Heart left ventricle (tissue), 13 donors: ENCODE data around the gene PCBP4.

Experiments
- POLR2A ChIP-seq, 2 donors: fragments of 450-650 bp; IDR thresholded peaks; one replicate each; pipeline ENCODE4 v1.6.1; 2017; ENCODE audit warnings: antibody characterized with exemption in 2 of 2, mild to moderate bottlenecking in 2 of 2, moderate library complexity in 2 of 2
- TF ChIP-seq, protein P1 (sequence below), 12 donors: fragments of 200-600 bp; sonication (generic) in 4 of 12; IDR thresholded peaks; one replicate each; pipeline versions ENCODE4 v1.5.0 to v1.8.0; 2018 to 2022; ENCODE audit warnings: antibody characterized with exemption in 12 of 12, mild to moderate bottlenecking in 5 of 12
- donor health status: ischemic (EF 13 %, LVEDD 7.1; RV severe dilation, severe dysfunction).
- donor health status: DM: no; HTN: yes; CAD: no.
- donor health status: DM: no; HTN: no; CAD: no.
- donor health status: ischemic (EF 25% LVEDD 6.9; RV normal size, moderate dysfunction).
- donor health status: ischemic (EF 25% LVEDD 5.7; RV mildly dilated, moderate dysfunction).
- donor health status: ischemic (EF 35%, LVEDD 5.7; RV mildly dilated, moderate dysfunction).
- donor health status: nonischemic (EF 11% LVEDD 7.7; RV severe dilation, severe dysfunction).
- donor health status: DM: yes; HTN: yes; CAD: no.
- donor health status: PGD.
- donor health status: ischemic (EF 29% LVEDD 5.4; RV normal size, mild dysfunction).
- donor health status: nonischemic (EF 23%, LVEDD 6.1; RV moderate dilation, normal function).

DNA sequence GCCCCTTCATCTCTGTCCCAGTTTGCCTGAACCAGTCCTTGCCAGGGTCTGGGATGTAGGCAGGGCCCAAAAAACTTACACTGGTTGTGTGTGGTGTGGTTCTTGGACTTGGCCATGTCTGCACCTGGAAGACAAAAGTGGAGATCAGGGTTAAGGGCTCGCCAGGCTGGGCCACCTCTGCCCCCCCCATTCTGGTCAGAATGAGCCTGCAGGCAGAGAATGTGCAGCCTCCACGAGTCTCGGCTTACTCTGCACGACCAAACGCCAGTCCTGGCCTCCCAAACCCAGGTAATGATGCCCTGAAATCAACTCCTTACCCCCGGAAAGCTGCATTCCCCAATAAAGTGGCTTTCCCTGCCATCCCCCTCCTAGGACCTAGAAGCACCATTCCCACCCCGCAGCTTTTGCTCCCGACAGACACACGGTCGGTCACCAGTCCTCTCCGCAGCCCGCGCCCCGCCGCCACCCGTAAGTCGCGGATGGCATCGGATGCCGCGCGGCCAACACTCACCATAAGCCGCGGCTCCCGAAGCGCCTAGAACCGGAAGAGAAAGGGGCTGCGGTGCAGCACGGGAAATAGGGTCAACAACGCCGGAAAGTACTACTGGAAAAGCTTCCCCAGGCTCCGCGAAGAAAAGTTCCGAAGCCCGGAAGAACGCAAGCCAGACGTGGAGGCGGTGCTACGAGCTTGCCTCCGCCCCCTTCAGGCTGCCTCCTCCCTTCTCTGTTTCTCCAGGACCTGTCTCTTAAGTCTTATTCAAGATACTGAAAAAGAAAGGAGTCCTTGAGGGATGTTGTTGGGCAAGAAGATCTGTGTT, 28.3 kb upstream of the PCBP4 start, which contains the start of gene RPL29:
- TF ChIP-seq, protein P1, sequence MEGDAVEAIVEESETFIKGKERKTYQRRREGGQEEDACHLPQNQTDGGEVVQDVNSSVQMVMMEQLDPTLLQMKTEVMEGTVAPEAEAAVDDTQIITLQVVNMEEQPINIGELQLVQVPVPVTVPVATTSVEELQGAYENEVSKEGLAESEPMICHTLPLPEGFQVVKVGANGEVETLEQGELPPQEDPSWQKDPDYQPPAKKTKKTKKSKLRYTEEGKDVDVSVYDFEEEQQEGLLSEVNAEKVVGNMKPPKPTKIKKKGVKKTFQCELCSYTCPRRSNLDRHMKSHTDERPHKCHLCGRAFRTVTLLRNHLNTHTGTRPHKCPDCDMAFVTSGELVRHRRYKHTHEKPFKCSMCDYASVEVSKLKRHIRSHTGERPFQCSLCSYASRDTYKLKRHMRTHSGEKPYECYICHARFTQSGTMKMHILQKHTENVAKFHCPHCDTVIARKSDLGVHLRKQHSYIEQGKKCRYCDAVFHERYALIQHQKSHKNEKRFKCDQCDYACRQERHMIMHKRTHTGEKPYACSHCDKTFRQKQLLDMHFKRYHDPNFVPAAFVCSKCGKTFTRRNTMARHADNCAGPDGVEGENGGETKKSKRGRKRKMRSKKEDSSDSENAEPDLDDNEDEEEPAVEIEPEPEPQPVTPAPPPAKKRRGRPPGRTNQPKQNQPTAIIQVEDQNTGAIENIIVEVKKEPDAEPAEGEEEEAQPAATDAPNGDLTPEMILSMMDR (IDR thresholded peaks at IDR 0.05): peak in 8 of 12 donors; percentile 22 to 67 (median 30)
- TF ChIP-seq POLR2A (IDR thresholded peaks at IDR 0.05): peak in 1 of 2 donors; percentile 56
